HCT116 (cell line): ENCODE data around the gene KCNA3. TPM values are rescaled to one million over a fixed set of nuclear protein-coding genes. Genes with fewer than 3 reads are reported as not detected.

Experiments used
- ATAC-seq: fragments of 200-7000 bp; cut with Tn5 transposase; 2 replicates; pipeline ENCODE4 v1.9.1; 2020; ENCODE audit warnings: mild to moderate bottlenecking, moderate library complexity
- BruUV-seq: library from RNA; stranded (reverse); fragments of 400-500 nt; replicated peaks from 2 replicates; lab custom pipeline; 2021; lab: Mats Ljungman, UMichigan
- CTCF ChIA-PET: fragments of 300-600 bp; sonication (Branson Sonifier 250); formaldehyde crosslinking; loops from one replicate; lab custom pipeline; 2021; ENCODE audit warnings: antibody characterized with exemption; lab: Charles Lee
- POLR2A ChIA-PET: fragments of 300-600, 350-600 bp; sonication (Branson Sonifier 250); formaldehyde crosslinking; loops from one replicate; lab custom pipeline; 2021; ENCODE audit warnings: antibody characterized with exemption; lab: Charles Lee
- RAD21 ChIA-PET, 2 experiments: fragments of 300-600 bp; sonication (Branson Sonifier 250); formaldehyde crosslinking; loops; one replicate each; lab custom pipeline; 2023; ENCODE audit warnings: low total read pairs in 2 of 2; ENCODE audit not compliant: uncharacterized antibody in 2 of 2, unreplicated experiment in 2 of 2, low non-redundant PET in 1 of 2; lab: Charles Lee
- DNase-seq: peaks from one replicate; pipeline ENCODE4 v3.0.0-alpha.2; 2010; ENCODE audit warnings: low read depth, low spot score
- H2AFZ ChIP-seq: fragments of 200-600 bp; shearing (Covaris generic), sonication (generic); 2 replicates; pipeline ENCODE4 v1.6.1; 2017; ENCODE audit warnings: low read depth, mixed run types, mixed read lengths, antibody characterized with exemption, low read length; ENCODE audit not compliant: poor library complexity, severe bottlenecking
- H3K27ac ChIP-seq: 2 replicates; pipeline ENCODE4 v1.5.1; 2012; ENCODE audit warnings: low read depth, low read length
- H3K27me3 ChIP-seq: fragments of 200-600 bp; sonication (generic); 2 replicates; pipeline ENCODE4 v1.6.1; 2016; ENCODE audit warnings: mixed run types, low read length, mixed read lengths; ENCODE audit not compliant: insufficient read depth
- H3K36me3 ChIP-seq, 2 experiments: fragments of 200-500 bp in 1 of 2; fragments of 200-600 bp in 1 of 2; sonication (Bioruptor generic) in 1 of 2; sonication (generic) in 1 of 2; 2 replicates each; pipeline versions ENCODE4 v1.5.1 to v1.6.1; 2014 to 2016; ENCODE audit warnings: low read length in 2 of 2, inconsistent platforms in 1 of 2, mixed read lengths in 1 of 2, mixed run types in 1 of 2; ENCODE audit not compliant: insufficient read depth in 2 of 2, control insufficient read depth in 1 of 2
- H3K4me1 ChIP-seq, 2 experiments: fragments of 200-600 bp in 1 of 2; sonication (generic) in 1 of 2; 2 replicates each; pipeline versions ENCODE4 v1.5.1 to v1.6.1; 2012 to 2017; ENCODE audit warnings: low read length in 2 of 2, inconsistent platforms in 1 of 2, mild to moderate bottlenecking in 1 of 2, mixed read lengths in 1 of 2, mixed run types in 1 of 2, moderate library complexity in 1 of 2; ENCODE audit not compliant: insufficient read depth in 2 of 2, control insufficient read depth in 1 of 2
- H3K4me2 ChIP-seq: fragments of 200-600 bp; sonication (generic); 2 replicates; pipeline ENCODE4 v1.6.1; 2017; ENCODE audit warnings: mixed run types, low read length, mixed read lengths
- H3K4me3 ChIP-seq, 2 experiments: fragments of 200-600 bp in 1 of 2; sonication (generic) in 1 of 2; replicated peaks in 1 of 2; 2 replicates each; pipeline ENCODE4 v1.5.1; 2011 to 2016; ENCODE audit warnings: low read length in 2 of 2, control low read depth in 1 of 2, low read depth in 1 of 2, mild to moderate bottlenecking in 1 of 2, mixed read lengths in 1 of 2, mixed run types in 1 of 2
- H3K79me2 ChIP-seq: fragments of 200-600 bp; sonication (generic); 2 replicates; pipeline ENCODE4 v1.6.1; 2017; ENCODE audit warnings: mild to moderate bottlenecking, mixed run types, low read length, moderate library complexity, mixed read lengths; ENCODE audit not compliant: insufficient read depth
- H3K9ac ChIP-seq: fragments of 200-600 bp; sonication (generic); 2 replicates; pipeline ENCODE4 v1.6.1; 2016; ENCODE audit warnings: low read length, mixed read lengths
- H3K9me2 ChIP-seq: fragments of 200-600 bp; sonication (generic), shearing (Covaris generic); 2 replicates; pipeline ENCODE4 v1.6.1; 2017; ENCODE audit warnings: mixed run types, mild to moderate bottlenecking, moderate library complexity; ENCODE audit not compliant: insufficient read depth
- H3K9me3 ChIP-seq, 2 experiments: fragments of 200-500 bp in 1 of 2; fragments of 200-600 bp in 1 of 2; sonication (Bioruptor generic) in 1 of 2; sonication (generic) in 1 of 2; 2 replicates each; pipeline ENCODE4 v1.6.1; 2014 to 2017; ENCODE audit warnings: low read length in 2 of 2, mixed read lengths in 2 of 2, inconsistent platforms in 1 of 2, low read depth in 1 of 2, mild to moderate bottlenecking in 1 of 2, mixed run types in 1 of 2, moderate library complexity in 1 of 2; ENCODE audit not compliant: control insufficient read depth in 1 of 2, insufficient read depth in 1 of 2
- H4K20me1 ChIP-seq: fragments of 200-600 bp; sonication (generic), shearing (Covaris generic); 2 replicates; pipeline ENCODE4 v1.6.1; 2017; ENCODE audit warnings: mixed run types, mild to moderate bottlenecking, moderate library complexity; ENCODE audit not compliant: insufficient read depth
- ATF3 ChIP-seq: IDR thresholded peaks from 2 replicates; pipeline ENCODE4 v1.6.1; 2012
- CBX3 ChIP-seq: IDR thresholded peaks from 2 replicates; pipeline ENCODE4 v1.6.1; 2012; ENCODE audit warnings: low read depth
- CTCF ChIP-seq, 3 experiments: fragments of 200-600 bp in 1 of 3; sonication (generic) in 1 of 3; IDR thresholded peaks in 2 of 3; conservative IDR thresholded peaks in 1 of 3; 2 replicates each; pipeline ENCODE4 v1.5.1; 2012 to 2017; ENCODE audit warnings: low read depth in 2 of 3, low read length in 2 of 3, antibody characterized with exemption in 1 of 3, borderline replicate concordance in 1 of 3, control low read depth in 1 of 3, mild to moderate bottlenecking in 1 of 3, mixed read lengths in 1 of 3, mixed run types in 1 of 3, moderate library complexity in 1 of 3; ENCODE audit not compliant: insufficient read depth in 1 of 3
- EGR1 ChIP-seq: IDR thresholded peaks from 2 replicates; pipeline ENCODE4 v1.6.1; 2012; ENCODE audit warnings: low read depth
- EZH2phosphoT487 ChIP-seq: fragments of 200-600 bp; IDR thresholded peaks from 2 replicates; pipeline ENCODE4 v1.6.1; 2018; ENCODE audit warnings: antibody characterized with exemption, borderline replicate concordance
- MAX ChIP-seq: IDR thresholded peaks from 2 replicates; pipeline ENCODE4 v1.6.1; 2012
- POLR2AphosphoS5 ChIP-seq: IDR thresholded peaks from 2 replicates; pipeline ENCODE4 v1.6.1; 2011; ENCODE audit warnings: mild to moderate bottlenecking, low read depth, low read length, moderate library complexity
- RAD21 ChIP-seq: IDR thresholded peaks from 2 replicates; pipeline ENCODE4 v1.6.1; 2012; ENCODE audit warnings: low read depth, mild to moderate bottlenecking
- REST ChIP-seq: IDR thresholded peaks from 2 replicates; pipeline ENCODE4 v1.6.1; 2012; ENCODE audit warnings: low read depth
- SIN3A ChIP-seq: IDR thresholded peaks from 2 replicates; pipeline ENCODE4 v1.6.1; 2012; ENCODE audit warnings: low read depth
- SP1 ChIP-seq: IDR thresholded peaks from 2 replicates; pipeline ENCODE4 v1.6.1; 2012; ENCODE audit warnings: low read depth
- intact Hi-C: fragments of 100-400 bp; cut with micrococcal nuclease; formaldehyde crosslinking; loops from 2 replicates; pipeline ENCODE4 v1.10.0; 2022
- total RNA-seq: library from RNA; stranded (reverse); gene quantifications from one replicate; pipeline ENCODE4 v1.2.1, GENCODE V29; 2021; ENCODE audit not compliant: unreplicated experiment

The KCNA3 gene
- total RNA-seq, 1 experiment from 2014 or later = 0.07 TPM

- TF ChIP-seq MAX (no peak), POLR2AphosphoS5 (no peak), SP1 (no peak), ATF3 (no peak)
Observed at GRCh38 chr1:110638058-110638457, 36.7 kb downstream of the KCNA3 start (continued).

- no TSS peak for BruUV-seq
- CTCF ChIA-PET = no interaction called here
- no peaks in the 10 kb centered on the region for H3K9me2 ChIP-seq
- H4K20me1 ChIP-seq = no peaks in the 10 kb centered on the region
- no peaks in the 10 kb centered on the region for H3K9me3 ChIP-seq
- H3K36me3 ChIP-seq = no peaks in the 10 kb centered on the region
- no peak overlapping the region for H3K4me3 ChIP-seq
- POLR2A ChIA-PET = no interaction called here
- no peak for ATAC-seq
- H3K27me3 ChIP-seq = peaks cover 58% of the 10 kb centered on the region
- RAD21 ChIA-PET = no interaction called here
- intact Hi-C loops = no loop called here
- H3K9ac ChIP-seq = no peak overlapping the region
- H3K27ac ChIP-seq = no peak overlapping the region
- H2AFZ ChIP-seq = no peak overlapping the region
- H3K4me2 ChIP-seq = no peak overlapping the region
- H3K4me1 ChIP-seq = no peaks in the 10 kb centered on the region
- H3K79me2 ChIP-seq = no peaks in the 10 kb centered on the region
- no peak for DNase-seq
- TF ChIP-seq CBX3 (no peak), RAD21 (no peak), EZH2phosphoT487 (no peak), REST (no peak), POLR2AphosphoS5 (no peak), SIN3A (no peak), EGR1 (no peak), CTCF (IDR thresholded peaks at IDR 0.05 in 2 of 3, conservative IDR thresholded peaks at IDR 0.05 in 1 of 3; ENCODE audit: borderline replicate concordance in 1 of 3, insufficient read depth in 1 of 3, low read depth in 2 of 3, low read length in 2 of 3) (no peak)
Observed at GRCh38 chr1:110637475-110637874, 37.3 kb downstream of the KCNA3 start.
